Esophagus squamous epithelium (tissue), 4 donors: ENCODE measurements around the gene EMX2.

ENCODE experiments used
- POLR2A ChIP-seq, 4 donors: fragments of 450-650 bp; IDR thresholded peaks; one replicate each; pipeline ENCODE4 v1.6.1; 2017; ENCODE audit warnings: antibody characterized with exemption in 4 of 4, mild to moderate bottlenecking in 4 of 4, moderate library complexity in 3 of 4
- TF ChIP-seq, protein P1 (sequence below), 6 experiments: fragments of 450-650 bp in 4 of 6; fragments of 200-600 bp in 2 of 6; sonication (generic) in 2 of 6; IDR thresholded peaks; one replicate each; pipeline ENCODE4 v1.5.1; 2016 to 2019; ENCODE audit warnings: antibody characterized with exemption in 6 of 6, mild to moderate bottlenecking in 4 of 6, moderate library complexity in 4 of 6

DNA sequence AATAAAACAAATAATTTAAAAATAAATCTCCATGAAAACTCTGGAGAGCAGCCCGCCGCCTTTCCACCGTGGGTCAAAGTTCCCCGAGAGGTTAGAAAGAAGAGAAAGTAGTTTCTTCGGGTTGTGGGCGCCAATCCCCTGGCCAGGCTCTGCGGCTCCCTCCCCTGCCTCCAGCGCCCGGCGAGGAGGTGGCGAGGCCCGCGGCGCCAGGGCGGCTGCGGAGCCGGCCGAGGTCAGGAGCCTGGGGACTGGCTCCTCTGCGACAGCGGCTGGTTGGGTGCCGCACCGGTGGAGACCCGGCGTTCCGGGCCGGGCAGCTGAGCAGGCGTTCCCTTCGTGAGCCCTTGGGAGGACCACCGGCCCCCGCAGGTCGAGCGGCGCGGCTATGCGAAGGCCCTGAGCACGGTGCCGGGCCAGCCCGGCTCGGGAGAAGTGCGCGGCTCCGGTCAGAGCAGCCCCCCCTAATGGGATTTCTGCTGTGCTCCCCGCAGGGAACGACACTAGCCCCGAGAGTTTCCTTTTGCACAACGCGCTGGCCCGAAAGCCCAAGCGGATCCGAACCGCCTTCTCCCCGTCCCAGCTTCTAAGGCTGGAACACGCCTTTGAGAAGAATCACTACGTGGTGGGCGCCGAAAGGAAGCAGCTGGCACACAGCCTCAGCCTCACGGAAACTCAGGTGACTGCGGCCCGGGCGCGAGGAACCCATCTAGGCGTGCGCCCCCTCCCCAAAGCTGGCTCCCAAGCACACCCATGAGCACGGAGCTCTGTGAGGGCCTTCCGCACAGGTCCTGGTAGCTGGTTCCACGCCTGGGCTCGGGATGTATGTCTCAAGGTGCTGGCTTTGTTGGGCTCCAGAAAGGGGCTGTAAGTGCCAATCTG lies 2.8 kb downstream of the EMX2 start:
- TF ChIP-seq, protein P1, sequence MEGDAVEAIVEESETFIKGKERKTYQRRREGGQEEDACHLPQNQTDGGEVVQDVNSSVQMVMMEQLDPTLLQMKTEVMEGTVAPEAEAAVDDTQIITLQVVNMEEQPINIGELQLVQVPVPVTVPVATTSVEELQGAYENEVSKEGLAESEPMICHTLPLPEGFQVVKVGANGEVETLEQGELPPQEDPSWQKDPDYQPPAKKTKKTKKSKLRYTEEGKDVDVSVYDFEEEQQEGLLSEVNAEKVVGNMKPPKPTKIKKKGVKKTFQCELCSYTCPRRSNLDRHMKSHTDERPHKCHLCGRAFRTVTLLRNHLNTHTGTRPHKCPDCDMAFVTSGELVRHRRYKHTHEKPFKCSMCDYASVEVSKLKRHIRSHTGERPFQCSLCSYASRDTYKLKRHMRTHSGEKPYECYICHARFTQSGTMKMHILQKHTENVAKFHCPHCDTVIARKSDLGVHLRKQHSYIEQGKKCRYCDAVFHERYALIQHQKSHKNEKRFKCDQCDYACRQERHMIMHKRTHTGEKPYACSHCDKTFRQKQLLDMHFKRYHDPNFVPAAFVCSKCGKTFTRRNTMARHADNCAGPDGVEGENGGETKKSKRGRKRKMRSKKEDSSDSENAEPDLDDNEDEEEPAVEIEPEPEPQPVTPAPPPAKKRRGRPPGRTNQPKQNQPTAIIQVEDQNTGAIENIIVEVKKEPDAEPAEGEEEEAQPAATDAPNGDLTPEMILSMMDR (IDR thresholded peaks at IDR 0.05): no peak
- no peak for TF ChIP-seq POLR2A (IDR thresholded peaks at IDR 0.05)
